Epithelial cell of esophagus (primary cell): ENCODE results near the gene ZNF587B.

Source experiments
- DNase-seq: peaks from one replicate; pipeline ENCODE4 v3.0.0; 2010; ENCODE audit warnings: low read depth
- H3K4me3 ChIP-seq: 2 replicates; pipeline ENCODE4 v1.5.1; 2011; ENCODE audit warnings: mild to moderate bottlenecking, low read length, control low read depth
- TF ChIP-seq, protein P1 (sequence below): IDR thresholded peaks from 2 replicates; pipeline ENCODE4 v1.5.1; 2011; ENCODE audit warnings: low read depth, mild to moderate bottlenecking, low read length, control low read depth, inconsistent platforms; ENCODE audit not compliant: insufficient read depth; ENCODE audit errors: missing control alignments

ZNF587B gene

DNA sequence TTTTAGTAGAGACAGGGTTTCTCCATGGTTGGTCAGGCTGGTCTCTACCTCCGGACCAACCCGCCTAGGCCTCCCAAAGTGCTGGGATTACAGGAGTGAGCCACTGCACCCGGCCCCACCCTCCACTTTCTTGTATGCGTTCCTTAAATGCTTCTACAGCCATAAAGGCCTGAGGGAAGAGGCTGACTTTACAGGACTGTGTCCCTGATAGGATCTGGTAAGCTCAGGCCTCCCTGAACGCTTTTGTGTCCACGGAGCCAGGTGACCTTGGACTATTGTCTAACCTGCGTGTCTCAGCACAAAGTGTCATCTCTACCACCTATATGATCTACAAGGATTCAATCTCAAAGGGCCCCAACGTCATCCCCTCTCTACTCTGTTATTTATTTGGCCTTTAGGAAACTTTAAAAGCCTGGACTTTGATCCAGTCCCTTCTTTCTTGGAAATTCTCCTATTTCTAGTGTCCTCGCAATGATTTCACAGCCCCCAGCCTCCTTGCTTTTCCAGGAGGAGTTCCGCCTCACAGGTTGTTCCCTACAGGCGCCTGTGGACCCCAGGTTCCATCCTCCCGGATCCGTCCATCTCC lies 16.1 kb upstream of the ZNF587B start:
- peak overlapping the region; percentile 90 for H3K4me3 ChIP-seq
- TF ChIP-seq, protein P1, sequence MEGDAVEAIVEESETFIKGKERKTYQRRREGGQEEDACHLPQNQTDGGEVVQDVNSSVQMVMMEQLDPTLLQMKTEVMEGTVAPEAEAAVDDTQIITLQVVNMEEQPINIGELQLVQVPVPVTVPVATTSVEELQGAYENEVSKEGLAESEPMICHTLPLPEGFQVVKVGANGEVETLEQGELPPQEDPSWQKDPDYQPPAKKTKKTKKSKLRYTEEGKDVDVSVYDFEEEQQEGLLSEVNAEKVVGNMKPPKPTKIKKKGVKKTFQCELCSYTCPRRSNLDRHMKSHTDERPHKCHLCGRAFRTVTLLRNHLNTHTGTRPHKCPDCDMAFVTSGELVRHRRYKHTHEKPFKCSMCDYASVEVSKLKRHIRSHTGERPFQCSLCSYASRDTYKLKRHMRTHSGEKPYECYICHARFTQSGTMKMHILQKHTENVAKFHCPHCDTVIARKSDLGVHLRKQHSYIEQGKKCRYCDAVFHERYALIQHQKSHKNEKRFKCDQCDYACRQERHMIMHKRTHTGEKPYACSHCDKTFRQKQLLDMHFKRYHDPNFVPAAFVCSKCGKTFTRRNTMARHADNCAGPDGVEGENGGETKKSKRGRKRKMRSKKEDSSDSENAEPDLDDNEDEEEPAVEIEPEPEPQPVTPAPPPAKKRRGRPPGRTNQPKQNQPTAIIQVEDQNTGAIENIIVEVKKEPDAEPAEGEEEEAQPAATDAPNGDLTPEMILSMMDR = no peak

DNA sequence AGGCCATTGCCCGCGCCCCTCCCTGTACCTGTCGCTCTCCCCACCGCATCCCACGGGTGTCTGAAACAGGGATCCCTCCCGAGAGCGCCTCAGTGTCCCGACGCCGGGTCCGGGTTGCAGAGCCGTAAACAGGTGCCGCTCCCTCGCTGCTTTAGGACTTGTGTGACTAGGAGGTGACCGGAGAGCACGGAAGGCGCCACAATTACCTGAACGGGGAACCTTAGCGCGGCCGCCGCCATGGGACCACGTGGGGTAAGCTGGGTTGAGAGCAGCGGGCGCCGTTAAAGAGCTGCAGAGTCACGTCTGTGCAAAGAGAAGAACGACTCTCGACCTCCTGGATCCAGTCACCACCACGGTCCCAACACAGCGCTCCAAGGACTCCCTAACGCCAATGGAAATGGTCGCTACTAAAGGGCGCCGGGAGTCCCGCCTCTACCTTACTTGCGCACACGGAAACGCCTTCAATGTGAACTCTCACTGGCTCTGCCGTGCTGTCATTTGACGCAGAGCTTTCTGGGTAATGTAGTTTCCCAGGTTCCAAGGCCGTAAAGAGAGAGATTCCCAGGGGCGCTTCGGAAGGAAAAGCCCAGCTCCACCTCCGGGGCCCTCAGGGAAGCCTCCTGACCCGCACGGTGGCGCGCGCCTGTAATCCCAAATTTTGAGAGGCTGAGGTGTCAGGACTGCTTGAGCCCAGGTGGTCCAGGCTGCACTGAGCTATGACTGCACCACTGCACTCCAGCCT lies 15.4 kb upstream of the ZNF587B start, which contains the start of gene ZNF552:
Gene ZNF552, minus strand, starts transcription at position 409 of the 742 bp plus-strand sequence. Its CDS starts 170 bp downstream, at position 239.
- DNase-seq = peak; percentile 95
- TF ChIP-seq, protein P1 = no peak

More for the DNA sequence above, 16.1 kb upstream of the ZNF587B start:
- peak; percentile 64 for DNase-seq

DNA sequence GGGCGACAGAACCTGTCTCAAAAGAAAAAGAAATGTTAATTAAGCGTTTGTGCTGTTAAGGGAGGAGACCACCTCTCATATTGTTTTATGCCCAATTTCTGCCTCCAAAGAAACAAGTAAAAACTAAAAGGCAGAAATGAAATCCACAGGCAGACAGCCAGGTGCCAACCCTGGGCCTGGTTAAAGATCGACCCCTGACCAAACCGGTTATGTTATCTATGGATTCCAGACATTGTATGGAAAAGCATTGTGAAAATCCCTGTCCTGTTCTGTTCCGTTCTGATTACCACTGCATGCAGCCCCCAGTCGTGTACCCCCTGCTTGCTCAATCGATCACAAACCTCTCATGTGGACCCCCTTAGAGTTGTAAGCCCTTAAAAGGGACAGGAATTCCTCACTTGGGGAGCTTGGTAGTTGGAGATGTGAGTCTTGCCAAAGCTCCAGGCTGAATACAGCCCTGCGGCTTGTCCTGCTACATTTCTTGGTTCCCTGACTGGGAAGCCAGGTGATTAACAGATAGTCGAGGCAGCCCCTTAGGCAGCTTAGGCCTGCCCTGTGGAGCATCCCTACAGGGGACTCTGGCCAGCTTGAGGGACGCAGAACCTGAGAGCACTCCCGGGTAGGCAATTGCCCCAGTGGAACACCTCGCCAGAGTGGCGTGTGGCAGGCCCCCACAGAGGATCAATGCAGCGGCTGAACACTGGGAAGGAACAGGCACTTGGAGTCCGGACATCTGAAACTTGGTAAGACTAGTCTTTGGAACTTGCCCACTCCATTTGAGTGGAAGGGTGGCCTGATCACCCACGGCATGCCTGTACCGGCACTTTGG lies 14.6 kb upstream of the ZNF587B start:
- TF ChIP-seq, protein P1 = no peak
- H3K4me3 ChIP-seq = peak overlapping the region; percentile 90
- no peak for DNase-seq

More for the DNA sequence above, 15.4 kb upstream of the ZNF587B start, which contains the start of gene ZNF552:
- peak within 1 kb of the TSS; percentile 90 for H3K4me3 ChIP-seq

DNA sequence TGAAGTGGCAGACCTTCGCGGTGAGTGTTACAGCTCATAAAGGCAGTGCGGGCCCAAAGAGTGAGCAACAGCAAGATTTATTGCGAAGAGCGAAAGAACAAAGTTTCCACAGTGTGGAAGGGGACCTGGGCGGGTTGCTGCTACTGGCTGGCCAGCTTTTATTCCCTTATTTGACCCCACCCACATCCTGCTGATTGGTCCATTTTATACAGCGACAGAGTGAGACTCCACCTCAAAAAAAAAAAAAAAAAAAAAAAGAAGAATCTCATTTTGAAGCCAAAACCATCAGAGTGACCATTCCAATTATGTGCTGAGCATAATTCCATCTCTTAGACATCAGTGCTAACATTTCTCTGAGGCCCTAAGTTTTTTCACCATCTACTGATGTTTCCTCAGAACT lies 13.4 kb upstream of the ZNF587B start:
- no peak for DNase-seq
- H3K4me3 ChIP-seq = no peak overlapping the region
- TF ChIP-seq, protein P1 = no peak

DNA sequence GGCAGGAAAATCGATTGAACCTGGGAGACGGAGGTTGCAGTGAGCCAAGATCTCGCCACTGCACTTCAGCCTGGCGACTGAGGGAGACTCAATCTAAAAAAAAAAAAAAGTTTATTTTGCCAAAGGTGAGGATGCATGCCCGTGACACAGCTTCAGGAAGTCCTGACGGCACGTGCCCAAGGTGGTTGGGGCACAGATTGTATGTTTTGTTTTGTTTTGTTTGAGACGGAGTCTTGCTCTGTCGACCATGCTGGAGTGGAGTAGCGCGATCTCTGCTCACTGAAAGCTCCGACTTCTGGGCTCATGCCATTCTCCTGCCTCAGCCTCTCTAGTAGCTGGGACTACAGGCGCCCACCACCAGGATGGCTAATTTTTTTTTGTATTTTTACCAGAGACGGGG lies 12.1 kb upstream of the ZNF587B start:
- TF ChIP-seq, protein P1 = no peak
- H3K4me3 ChIP-seq = no peak overlapping the region
- no peak for DNase-seq

DNA sequence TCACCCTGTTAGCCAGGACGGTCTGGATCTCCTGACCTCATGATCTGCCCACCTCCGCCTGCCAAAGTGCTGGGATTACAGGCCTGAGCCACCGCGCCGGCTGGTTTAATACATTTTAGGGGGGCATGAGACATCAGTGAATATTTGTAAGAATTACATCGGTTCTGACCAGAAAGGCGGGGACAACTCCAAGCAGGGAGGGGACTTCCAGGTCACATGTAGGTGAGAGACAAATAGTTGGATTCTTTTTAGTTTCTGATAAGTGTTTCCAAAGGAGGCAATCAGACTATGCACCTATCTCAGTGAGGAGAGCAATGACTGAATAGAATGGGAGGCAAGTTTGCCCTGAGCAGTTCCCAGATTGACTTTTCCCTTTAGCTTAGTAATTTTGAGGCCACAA lies 11.7 kb upstream of the ZNF587B start:
- no peak overlapping the region for H3K4me3 ChIP-seq
- no peak for DNase-seq
- TF ChIP-seq, protein P1 = no peak
